H1 (cell line): ENCODE results near the gene HIGD1B. TPM values are rescaled to one million over a fixed set of nuclear protein-coding genes. Genes with fewer than 3 reads are reported as not detected.

ENCODE experiments used
- CTCF ChIA-PET: fragments of 300-600 bp; sonication (Branson Sonifier 250); formaldehyde crosslinking; loops from one replicate; lab custom pipeline; 2021; ENCODE audit not compliant: partially characterized antibody; lab: Charles Lee
- POLR2A ChIA-PET: fragments of 300-600 bp; sonication (Branson Sonifier 250); formaldehyde crosslinking; loops from one replicate; lab custom pipeline; 2021; ENCODE audit warnings: inconsistent platforms; ENCODE audit not compliant: partially characterized antibody; lab: Charles Lee
- DNase-seq, 2 experiments: peaks; one replicate each; pipeline versions ENCODE4 v3.0.0 to v3.0.0-alpha.2; 2010 to 2022; ENCODE audit warnings: low spot score in 2 of 2, low read depth in 1 of 2, mixed read lengths in 1 of 2
- FAIRE-seq: peaks from 2 replicates; lab custom pipeline; 2011; peaks lifted over from hg19 to GRCh38; lab: Jason Lieb, UNC
- H2AFZ ChIP-seq: 2 replicates; pipeline ENCODE4 v1.8.1; 2012; ENCODE audit warnings: low read length, inconsistent platforms
- H2AK5ac ChIP-seq: 2 replicates; pipeline ENCODE4 v1.6.1; 2013; ENCODE audit warnings: low read depth, low read length
- H2BK120ac ChIP-seq: replicated peaks from 2 replicates; pipeline ENCODE3; 2013; ENCODE audit warnings: low read depth, low read length, inconsistent platforms
- H2BK12ac ChIP-seq: 2 replicates; pipeline ENCODE4 v1.6.1; 2013; ENCODE audit warnings: low read depth, low read length
- H2BK15ac ChIP-seq: 2 replicates; pipeline ENCODE4 v1.6.1; 2013; ENCODE audit warnings: low read length
- H2BK20ac ChIP-seq: 2 replicates; pipeline ENCODE4 v1.6.1; 2013; ENCODE audit warnings: low read length
- H2BK5ac ChIP-seq: 2 replicates; pipeline ENCODE4 v1.6.1; 2013; ENCODE audit warnings: low read depth, low read length
- H3K14ac ChIP-seq: 2 replicates; pipeline ENCODE4 v1.6.1; 2013; ENCODE audit warnings: inconsistent platforms; ENCODE audit not compliant: insufficient read length
- H3K18ac ChIP-seq: 2 replicates; pipeline ENCODE4 v1.6.1; 2013; ENCODE audit warnings: low read length; ENCODE audit errors: extremely low read depth
- H3K23ac ChIP-seq: 2 replicates; pipeline ENCODE4 v1.6.1; 2013; ENCODE audit warnings: inconsistent platforms; ENCODE audit not compliant: insufficient read length
- H3K23me2 ChIP-seq: 2 replicates; pipeline ENCODE4 v1.6.1; 2013; ENCODE audit warnings: low read depth, low read length
- H3K27ac ChIP-seq: 2 replicates; pipeline ENCODE4 v1.6.1; 2011; ENCODE audit warnings: low read depth, low read length, inconsistent platforms
- H3K27me3 ChIP-seq, 4 experiments: replicated peaks in 1 of 4; 1 replicate in 1 of 4; 2 replicates in 3 of 4; pipeline versions ENCODE4 v1.6.1 to v1.8.1; 2011 to 2013; ENCODE audit warnings: low read length in 3 of 4, mild to moderate bottlenecking in 3 of 4, inconsistent platforms in 2 of 4, mixed read lengths in 2 of 4, moderate library complexity in 1 of 4; ENCODE audit not compliant: control insufficient read depth in 3 of 4, insufficient read depth in 3 of 4; ENCODE audit errors: extremely low read depth in 1 of 4
- H3K36me3 ChIP-seq, 4 experiments: 2 replicates each; pipeline versions ENCODE4 v1.6.1 to v1.8.1; 2011 to 2013; ENCODE audit warnings: mild to moderate bottlenecking in 4 of 4, low read length in 3 of 4, moderate library complexity in 2 of 4, control low read depth in 1 of 4, inconsistent platforms in 1 of 4; ENCODE audit not compliant: insufficient read depth in 4 of 4, control insufficient read depth in 2 of 4
- H3K4ac ChIP-seq: replicated peaks from 2 replicates; pipeline ENCODE3; 2013; ENCODE audit warnings: low read length, low read depth, mixed read lengths, inconsistent platforms; ENCODE audit not compliant: insufficient read length
- H3K4me1 ChIP-seq, 4 experiments: replicated peaks in 1 of 4; 1 replicate in 1 of 4; 2 replicates in 3 of 4; pipeline versions ENCODE4 v1.6.1 to v1.8.1; 2011 to 2013; ENCODE audit warnings: low read length in 3 of 4, inconsistent platforms in 2 of 4, mixed read lengths in 1 of 4; ENCODE audit not compliant: insufficient read depth in 4 of 4, control insufficient read depth in 3 of 4
- H3K4me2 ChIP-seq, 2 experiments: 2 replicates each; pipeline versions ENCODE4 v1.6.1 to v1.8.1; 2011 to 2013; ENCODE audit warnings: low read depth in 2 of 2, low read length in 2 of 2, control low read depth in 1 of 2, inconsistent platforms in 1 of 2, mild to moderate bottlenecking in 1 of 2; ENCODE audit not compliant: insufficient read depth in 1 of 2
- H3K4me3 ChIP-seq, 4 experiments: fragments of 200-600, 300-600 bp in 1 of 4; sonication (generic), shearing (Covaris generic), sonication (Bioruptor Twin) in 1 of 4; 2 replicates each; pipeline versions ENCODE4 v1.5.1 to v1.8.1; 2011 to 2016; ENCODE audit warnings: low read length in 4 of 4, low read depth in 3 of 4, control low read depth in 2 of 4, inconsistent platforms in 2 of 4, mild to moderate bottlenecking in 2 of 4, mixed read lengths in 1 of 4, moderate library complexity in 1 of 4; ENCODE audit not compliant: insufficient read depth in 2 of 4; ENCODE audit errors: extremely low read depth in 1 of 4
- H3K56ac ChIP-seq: replicated peaks from 2 replicates; pipeline ENCODE3; 2013; ENCODE audit warnings: low read depth, mild to moderate bottlenecking, mixed read lengths, low read length, inconsistent platforms; ENCODE audit not compliant: insufficient read length
- H3K79me1 ChIP-seq: 2 replicates; pipeline ENCODE4 v1.6.1; 2013; ENCODE audit warnings: low read depth, low read length, control low read depth
- H3K79me2 ChIP-seq, 2 experiments: 2 replicates each; pipeline versions ENCODE4 v1.6.1 to v1.8.1; 2012 to 2013; ENCODE audit warnings: low read length in 2 of 2, mild to moderate bottlenecking in 2 of 2, inconsistent platforms in 1 of 2; ENCODE audit not compliant: insufficient read depth in 2 of 2, control insufficient read depth in 1 of 2
- H3K9ac ChIP-seq, 4 experiments: replicated peaks in 1 of 4; 1 replicate in 1 of 4; 2 replicates in 3 of 4; pipeline versions ENCODE4 v1.6.1 to v1.8.1; 2011 to 2013; ENCODE audit warnings: low read depth in 3 of 4, low read length in 3 of 4, control low read depth in 2 of 4, mild to moderate bottlenecking in 2 of 4, moderate library complexity in 2 of 4, inconsistent platforms in 1 of 4; ENCODE audit errors: extremely low read depth in 1 of 4
- H3K9me3 ChIP-seq, 2 experiments: 2 replicates each; pipeline versions ENCODE4 v1.6.1 to v1.8.1; 2012 to 2013; ENCODE audit warnings: mild to moderate bottlenecking in 2 of 2, moderate library complexity in 2 of 2, control low read depth in 1 of 2, inconsistent platforms in 1 of 2, low read depth in 1 of 2, low read length in 1 of 2, mixed read lengths in 1 of 2; ENCODE audit not compliant: insufficient read depth in 2 of 2
- H4K20me1 ChIP-seq, 2 experiments: replicated peaks in 1 of 2; 2 replicates each; pipeline versions ENCODE3 to v1.8.1; 2011 to 2013; ENCODE audit warnings: inconsistent platforms in 2 of 2, low read length in 2 of 2, mild to moderate bottlenecking in 1 of 2; ENCODE audit not compliant: insufficient read depth in 2 of 2, control insufficient read depth in 1 of 2
- H4K5ac ChIP-seq: 2 replicates; pipeline ENCODE4 v1.6.1; 2013; ENCODE audit warnings: low read length, low read depth, mixed read lengths, inconsistent platforms; ENCODE audit not compliant: insufficient read length
- H4K8ac ChIP-seq: 2 replicates; pipeline ENCODE4 v1.8.0; 2013; ENCODE audit warnings: mild to moderate bottlenecking, moderate library complexity, low read length, inconsistent platforms; ENCODE audit not compliant: insufficient read depth; ENCODE audit errors: extremely low read depth
- H4K91ac ChIP-seq: replicated peaks from 2 replicates; pipeline ENCODE3; 2013; ENCODE audit warnings: low read length, mixed read lengths, inconsistent platforms; ENCODE audit not compliant: insufficient read length
- CHD1 ChIP-seq: IDR thresholded peaks from 2 replicates; pipeline ENCODE4 v1.6.1; 2012; ENCODE audit warnings: low read depth, low read length, improper control_type of control experiment
- EGR1 ChIP-seq: IDR thresholded peaks from 2 replicates; pipeline ENCODE4 v1.6.1; 2011; ENCODE audit warnings: low read depth, low read length, borderline replicate concordance
- JUND ChIP-seq: IDR thresholded peaks from 2 replicates; pipeline ENCODE4 v1.6.1; 2011; ENCODE audit warnings: mild to moderate bottlenecking, improper control_type of control experiment, low read length
- RAD21 ChIP-seq, 2 experiments: IDR thresholded peaks in 1 of 2; conservative IDR thresholded peaks in 1 of 2; 2 replicates each; pipeline ENCODE4 v1.6.1; 2011; ENCODE audit warnings: low read depth in 2 of 2, low read length in 2 of 2, improper control_type of control experiment in 1 of 2, inconsistent platforms in 1 of 2, mild to moderate bottlenecking in 1 of 2, moderate library complexity in 1 of 2
- RXRA ChIP-seq: IDR thresholded peaks from 2 replicates; pipeline ENCODE4 v1.6.1; 2011; ENCODE audit warnings: low read depth, mild to moderate bottlenecking, low read length, moderate library complexity; ENCODE audit not compliant: insufficient read depth
- WGBS, 2 experiments: shearing (Covaris generic) in 1 of 2; methylation state at CpG; one replicate each; pipeline versions ENCODE4 v1.1.6 to v1.1.7; 2013 to 2015; ENCODE audit warnings: low lambda C conversion rate in 2 of 2, mixed read lengths in 2 of 2, inconsistent platforms in 1 of 2, low coverage in 1 of 2, missing lambda C conversion rate in 1 of 2; ENCODE audit not compliant: insufficient replicate concordance in 2 of 2, insufficient coverage in 1 of 2, insufficient read length in 1 of 2; ENCODE audit errors: extremely low coverage in 1 of 2, missing lambda C conversion rate in 1 of 2; 5-methylcytosine and 5-hydroxymethylcytosine counted together
- polyA plus RNA-seq, 7 experiments: library from polyadenylated mRNA; depleted of rRNA in 3 of 7; stranded (reverse) in 5 of 7; unstranded in 2 of 7; fragments of >200 nt in 5 of 7; fragments of 200-250 nt in 2 of 7; gene quantifications; 1 replicate in 5 of 7; 2 replicates in 1 of 7; 4 replicates in 1 of 7; pipeline versions ENCODE4 v1.2.1 to v1.2.3, GENCODE V29; 2011 to 2013; ENCODE audit warnings: missing spikeins in 2 of 7, mixed read lengths in 2 of 7
- total RNA-seq: library from RNA; stranded (reverse); fragmentation: NEBNext Ultra II Directional; extraction: Animal tissue kit (Norgen Biotek cat#: 25700); gene quantifications from 2 replicates; pipeline ENCODE4 v1.2.1, GENCODE V29; 2021
- TF ChIP-seq, protein P1 (sequence below): IDR thresholded peaks from 2 replicates; pipeline ENCODE4 v1.6.1; 2011; ENCODE audit warnings: low read length, improper control_type of control experiment

The HIGD1B gene
- total and polyA plus RNA-seq, 2 of the 8 experiments (the other 6 are each of a cell fraction or from before 2014, with no cell fraction given) = not detected

DNA sequence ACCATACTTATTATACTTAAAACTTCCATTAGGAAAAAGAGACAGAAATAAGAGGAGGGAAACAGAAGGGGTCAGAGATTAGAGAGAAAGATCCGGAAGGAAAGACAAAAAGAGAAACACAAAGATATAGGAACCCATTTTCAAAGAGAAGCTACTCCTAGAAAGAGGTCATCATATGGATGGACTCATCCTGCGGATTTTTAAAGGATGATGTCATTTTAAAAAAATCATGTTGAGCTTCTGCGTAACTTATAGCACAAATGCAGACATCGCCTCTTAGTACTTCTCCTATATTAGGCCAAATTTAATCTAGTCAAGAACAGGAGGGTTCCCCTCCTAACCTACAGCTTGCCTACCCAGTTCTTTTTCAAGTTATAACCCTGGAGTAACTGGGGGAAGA, 33.5 kb downstream of the HIGD1B start:
- peaks cover 30 to 76% (median 59%) of the 10 kb centered on the region in 4 experiments for H3K36me3 ChIP-seq
- H3K4me1 ChIP-seq = no peaks in the 10 kb centered on the region
- no peak overlapping the region for H3K18ac ChIP-seq
- no peak overlapping the region for H3K56ac ChIP-seq
- H2AFZ ChIP-seq = no peak overlapping the region
- 87% methylated on average over 4 of the region's 4 CpGs; no CpG with 5 or more reads in 1 of the 2 experiments for WGBS, 2 experiments
- no peak overlapping the region for H2BK15ac ChIP-seq
- CTCF ChIA-PET = interaction anchor here (0.6 to 11.2 kb wide), 13 partner anchors 8 to 144 kb away, joined by 3 to 154 read pairs (median 4); no protein-coding TSS in a partner anchor
- no peak overlapping the region for H2BK20ac ChIP-seq
- no peak overlapping the region for H3K9ac ChIP-seq
- no peak overlapping the region for H2BK120ac ChIP-seq
- H4K91ac ChIP-seq = no peak overlapping the region
- DNase-seq = no peak
- H2AK5ac ChIP-seq = no peak overlapping the region
- no peak overlapping the region for H3K4ac ChIP-seq
- no peak for FAIRE-seq
- H3K23me2 ChIP-seq = no peaks in the 10 kb centered on the region
- H3K27me3 ChIP-seq = no peaks in the 10 kb centered on the region
- no peak overlapping the region for H4K8ac ChIP-seq
- H2BK12ac ChIP-seq = no peak overlapping the region
- no peak overlapping the region for H3K4me3 ChIP-seq
- no peak overlapping the region for H3K27ac ChIP-seq
- no peak overlapping the region for H3K4me2 ChIP-seq
- no peaks in the 10 kb centered on the region for H3K79me2 ChIP-seq
- no peak overlapping the region for H2BK5ac ChIP-seq
- H3K79me1 ChIP-seq = no peaks in the 10 kb centered on the region
- no peak overlapping the region for H4K5ac ChIP-seq
- H3K14ac ChIP-seq = no peak overlapping the region
- H4K20me1 ChIP-seq = no peaks in the 10 kb centered on the region
- H3K23ac ChIP-seq = no peak overlapping the region
- POLR2A ChIA-PET = interaction anchor here (0.5 to 2.1 kb wide), 4 partner anchors 8 to 85 kb away, joined by 3 to 10 read pairs (median 4); partner anchors contain the start of gene EFTUD2
- H3K9me3 ChIP-seq = no peaks in the 10 kb centered on the region
- TF ChIP-seq CHD1 = no peak
- TF ChIP-seq, protein P1, sequence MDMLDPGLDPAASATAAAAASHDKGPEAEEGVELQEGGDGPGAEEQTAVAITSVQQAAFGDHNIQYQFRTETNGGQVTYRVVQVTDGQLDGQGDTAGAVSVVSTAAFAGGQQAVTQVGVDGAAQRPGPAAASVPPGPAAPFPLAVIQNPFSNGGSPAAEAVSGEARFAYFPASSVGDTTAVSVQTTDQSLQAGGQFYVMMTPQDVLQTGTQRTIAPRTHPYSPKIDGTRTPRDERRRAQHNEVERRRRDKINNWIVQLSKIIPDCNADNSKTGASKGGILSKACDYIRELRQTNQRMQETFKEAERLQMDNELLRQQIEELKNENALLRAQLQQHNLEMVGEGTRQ = no peak
- no peak for TF ChIP-seq EGR1
- TF ChIP-seq RAD21 (IDR thresholded peaks at IDR 0.05 in 1 of 2, conservative IDR thresholded peaks at IDR 0.05 in 1 of 2; ENCODE audit: low read depth in 2 of 2, low read length in 2 of 2) = no peak
- no peak for TF ChIP-seq RXRA
- no peak for TF ChIP-seq JUND
